Measurements from ENCODE around the gene RBM4. TPM values are rescaled to one million over a fixed set of nuclear protein-coding genes. Genes with fewer than 3 reads are reported as not detected.
"Not testable (repeated sequence)": the region's sequence is repeated elsewhere in the genome, so short reads cannot be mapped to it uniquely, and the experiment has no call there.

RBM4 gene
- total and polyA plus RNA-seq, 2 experiments from 2014 or later = 146 to 147 TPM

- TF ChIP-seq ZNF462 (CRISPR knock-in tag; IDR thresholded peaks at IDR 0.05) (no peak), EZH2 (IDR thresholded peaks at IDR 0.05; ENCODE audit: low read depth, unreplicated experiment) (no peak)
Measured at GRCh38 chr11:66604155-66604554, 34.3 kb upstream of the RBM4 start (continued).

- ATAC-seq = not testable (repeated sequence)
Measured at GRCh38 chr11:66606608-66607007, 31.9 kb upstream of the RBM4 start.

GRCh38 chr11:66607126-66607834 lies 31.2 kb upstream of the RBM4 start:
- H2AFZ ChIP-seq = no peak overlapping the region
- no peaks in the 10 kb centered on the region for H3K79me2 ChIP-seq (replicated peaks; ENCODE audit: insufficient read depth)
- no peak overlapping the region for H3K4me2 ChIP-seq
- Mint-ChIP-seq H3K9me3 (no peaks in the 10 kb centered on the region), H3K27me3 (ENCODE audit: insufficient read depth, low read depth, poor library complexity) (peaks cover 1% of the 10 kb centered on the region), H3K4me3 (no peak overlapping the region), H3K4me1 (no peaks in the 10 kb centered on the region), H3K36me3 (ENCODE audit: low read depth) (peaks cover 20% of the 10 kb centered on the region; the same call in 2 of the 3 replicates), H3K27ac (no peak overlapping the region; the same call in 1 of the 2 replicates)
- no peak for ATAC-seq
- no peaks in the 10 kb centered on the region for H3K27me3 ChIP-seq (ENCODE audit: insufficient read depth)
- no peaks in the 10 kb centered on the region for H4K20me1 ChIP-seq (replicated peaks; ENCODE audit: insufficient read depth)
- no peak overlapping the region for H3K27ac ChIP-seq (ENCODE audit: low read depth)
- no peaks in the 10 kb centered on the region for H3K9me2 ChIP-seq (ENCODE audit: insufficient read depth)
- H3K4me1 ChIP-seq (ENCODE audit: insufficient read depth) = no peaks in the 10 kb centered on the region
- no peak for DNase-seq (ENCODE audit: low spot score)
- H3K36me3 ChIP-seq (ENCODE audit: insufficient read depth) = no peaks in the 10 kb centered on the region
- no peaks in the 10 kb centered on the region for H3F3A ChIP-seq (replicated peaks; ENCODE audit: low read depth)
- H3K4me3 ChIP-seq = no peak overlapping the region
- TF ChIP-seq ZNF331 (CRISPR knock-in tag; IDR thresholded peaks at IDR 0.05; ENCODE audit: low read depth) (no peak), ETS1 (IDR thresholded peaks at IDR 0.05) (no peak)

More at GRCh38 chr11:66606608-66607007, 31.9 kb upstream of the RBM4 start:
- not testable (repeated sequence) for H3K4me1 Mint-ChIP-seq; H3K79me2 ChIP-seq (replicated peaks; ENCODE audit: insufficient read depth); H3K4me2 ChIP-seq; H3K27ac Mint-ChIP-seq; H3K9me3 Mint-ChIP-seq; H2AFZ ChIP-seq; H3K4me3 ChIP-seq; H4K20me1 ChIP-seq (replicated peaks; ENCODE audit: insufficient read depth); H3K9me2 ChIP-seq (ENCODE audit: insufficient read depth); H3K36me3 ChIP-seq (ENCODE audit: insufficient read depth); H3K4me1 ChIP-seq (ENCODE audit: insufficient read depth); DNase-seq (ENCODE audit: low spot score); H3K27me3 ChIP-seq (ENCODE audit: insufficient read depth); H3K4me3 Mint-ChIP-seq; H3K27me3 Mint-ChIP-seq (ENCODE audit: insufficient read depth, low read depth, poor library complexity); H3F3A ChIP-seq (replicated peaks; ENCODE audit: low read depth); H3K27ac ChIP-seq (ENCODE audit: low read depth)
- peaks cover 20% of the 10 kb centered on the region; the same call in 2 of the 3 replicates for H3K36me3 Mint-ChIP-seq (ENCODE audit: low read depth)

Measured in GM23338 (cell line).